Measurements from ENCODE around the gene LMNTD2. TPM values are rescaled to one million over a fixed set of nuclear protein-coding genes. Genes with fewer than 3 reads are reported as not detected.

Gene LMNTD2
- polyA plus RNA-seq, 2 of the 4 experiments (the other 2 are of a cell fraction) = 2.2 to 3.5 TPM

GRCh38 chr11:555227-555779, 5.2 kb downstream of the LMNTD2 start:
- H3K4me1 ChIP-seq = peaks cover 23% of the 10 kb centered on the region
- H3K4me2 ChIP-seq = peak overlapping the region; percentile 96
- ATAC-seq (peak in 1 of 2 experiments; percentile 7; a peak in 2 of 6 replicates), FAIRE-seq (no peak), DNase-seq (ENCODE audit: low read depth in 1 of 2, low spot score in 1 of 2) (no peak)
- 2% methylated on average over 32 of the region's 57 CpGs for WGBS (ENCODE audit: missing lambda C conversion rate)
- H3K9me3 ChIP-seq = no peaks in the 10 kb centered on the region
- peak; percentile 34; the same call in 2 of the 3 replicates for TF ChIP-seq SMC3 (IDR thresholded peaks at IDR 0.05)
- TF ChIP-seq JUN (IDR thresholded peaks at IDR 0.05) = peak in 1 of 2 experiments; percentile 42; a peak in 1 of 5 replicates
- no peak for TF ChIP-seq CBX8 (IDR thresholded peaks at IDR 0.05)
- ChIA-PET CTCF (interaction anchor here (0.8 to 5.9 kb wide), 25 partner anchors 11 to 233 kb away, joined by 3 to 66 read pairs (median 5); partner anchors contain the start of genes HRAS and TMEM80), POLR2A (interaction anchor here (0.9 to 1.0 kb wide), 2 partner anchors 13 to 21 kb away, joined by 3 to 4 read pairs; no protein-coding TSS in a partner anchor)
- peak overlapping the region; percentile 81 to 88 for H3K27ac ChIP-seq
- peak overlapping the region; percentile 67 for H3K4me3 ChIP-seq

DNA sequence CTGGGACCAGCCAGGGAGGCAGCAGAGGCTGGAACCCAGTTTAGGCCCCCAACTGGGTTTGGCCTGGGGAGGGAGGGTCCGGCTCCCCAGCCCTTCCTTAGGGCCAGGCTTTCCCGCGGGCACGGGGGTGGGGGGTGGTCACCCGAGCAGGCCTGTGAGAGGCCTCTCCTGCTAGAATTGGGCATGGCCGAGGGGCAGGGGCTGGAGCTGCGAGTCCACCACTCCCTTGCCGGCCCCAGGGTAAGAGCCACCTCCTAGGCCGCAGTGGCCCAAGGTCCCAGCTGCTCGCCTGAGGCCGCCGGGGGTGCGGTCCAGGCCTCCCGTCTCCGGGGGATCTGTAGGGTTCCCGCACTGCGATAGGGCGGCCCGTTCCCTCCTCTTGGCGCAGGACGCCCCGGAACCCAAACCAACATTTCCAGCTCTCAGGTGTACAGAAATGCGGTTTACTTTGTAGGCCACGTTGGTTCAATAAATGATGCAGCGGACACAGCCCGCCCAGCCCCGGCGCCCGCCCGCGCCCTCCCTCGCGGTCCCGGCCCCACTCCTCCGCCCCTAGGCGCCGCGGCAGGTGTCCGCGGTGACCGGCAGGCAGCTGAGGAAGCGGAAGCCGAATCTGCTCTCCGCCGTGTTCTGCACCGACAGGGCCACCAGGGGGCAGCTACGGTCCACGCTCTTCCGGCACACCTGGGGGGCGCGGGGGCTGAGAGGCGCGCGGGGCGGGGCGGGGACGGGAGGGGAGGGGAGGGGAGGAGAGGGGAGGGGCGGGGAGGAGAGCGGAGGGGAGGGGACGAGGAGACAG, 5.9 kb downstream of the LMNTD2 start:
- FAIRE-seq (no peak), DNase-seq (ENCODE audit: low read depth in 1 of 2, low spot score in 1 of 2) (peak; percentile 69 to 81), ATAC-seq (peak; percentile 48 to 72; a peak in 5 of 6 replicates)
- TF ChIP-seq NR3C1 (IDR thresholded peaks at IDR 0.05) (no peak), RAD21 (conservative IDR thresholded peaks at IDR 0.05 in 1 of 2, IDR thresholded peaks at IDR 0.05 in 1 of 2) (peak; percentile 71 to 84), RNF2 (IDR thresholded peaks at IDR 0.05; ENCODE audit: borderline replicate concordance, low read depth) (no peak), MAZ (IDR thresholded peaks at IDR 0.05; ENCODE audit: borderline replicate concordance, low read depth, low read length) (peak; percentile 64; the same call in 1 of the 2 replicates), SMC3 (IDR thresholded peaks at IDR 0.05) (peak; percentile 72; the same call in 2 of the 3 replicates), CTCF (IDR thresholded peaks at IDR 0.05) (peak; percentile 52), CEBPB (IDR thresholded peaks at IDR 0.05) (no peak), HOXA7 (CRISPR knock-in tag; IDR thresholded peaks at IDR 0.05) (no peak), PHF8 (IDR thresholded peaks at IDR 0.05; ENCODE audit: borderline replicate concordance, low read depth) (no peak), PBX3 (IDR thresholded peaks at IDR 0.05) (no peak), JUNB (IDR thresholded peaks at IDR 0.05) (no peak), CBX2 (IDR thresholded peaks at IDR 0.05; ENCODE audit: borderline replicate concordance, low read depth) (no peak), SREBF2 (IDR thresholded peaks at IDR 0.05) (no peak)
- TF ChIP-seq, protein P1, sequence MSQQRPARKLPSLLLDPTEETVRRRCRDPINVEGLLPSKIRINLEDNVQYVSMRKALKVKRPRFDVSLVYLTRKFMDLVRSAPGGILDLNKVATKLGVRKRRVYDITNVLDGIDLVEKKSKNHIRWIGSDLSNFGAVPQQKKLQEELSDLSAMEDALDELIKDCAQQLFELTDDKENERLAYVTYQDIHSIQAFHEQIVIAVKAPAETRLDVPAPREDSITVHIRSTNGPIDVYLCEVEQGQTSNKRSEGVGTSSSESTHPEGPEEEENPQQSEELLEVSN (IDR thresholded peaks at IDR 0.05; ENCODE audit: borderline replicate concordance, low read depth) = no peak
- Histone ChIP-seq H3K4me2 (peak overlapping the region; percentile 96), H3K4me1 (peaks cover 19% of the 10 kb centered on the region), H3K9me3 (no peaks in the 10 kb centered on the region), H3K4me3 (peak overlapping the region; percentile 67), H3K27ac (peak overlapping the region; percentile 81 to 88; a peak in 5 of 6 replicates)
- CTCF ChIA-PET = interaction anchor here (0.6 to 5.9 kb wide), 34 partner anchors 10 to 248 kb away, joined by 3 to 66 read pairs (median 4); partner anchors contain the start of genes EPS8L2, HRAS and TMEM80
- POLR2A ChIA-PET = interaction anchor here (0.9 to 1.0 kb wide), 2 partner anchors 14 to 21 kb away, joined by 3 to 4 read pairs; no protein-coding TSS in a partner anchor
- 30% methylated on average over 20 of the region's 60 CpGs for WGBS (ENCODE audit: missing lambda C conversion rate)

DNA sequence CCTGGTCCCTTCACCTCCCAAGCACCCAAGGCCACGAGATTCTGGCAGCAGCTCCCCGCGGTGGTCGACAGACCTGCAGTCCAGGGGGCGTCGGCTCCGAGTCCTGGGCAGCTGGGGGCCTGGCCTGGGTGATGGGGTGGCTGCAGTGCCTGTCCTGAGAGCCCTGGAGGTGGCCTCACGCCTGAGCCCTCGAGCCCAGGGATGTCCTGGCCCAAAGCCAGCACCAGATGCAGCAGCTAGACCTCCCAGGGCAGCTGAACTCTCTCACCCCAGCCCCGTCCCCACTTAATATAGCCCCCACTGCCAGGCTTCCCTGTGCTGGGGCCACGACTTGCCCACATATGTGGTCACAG, 6.6 kb downstream of the LMNTD2 start:
- H3K4me1 ChIP-seq = peaks cover 14% of the 10 kb centered on the region; the same call in 2 of the 3 replicates
- H3K9me3 ChIP-seq = no peaks in the 10 kb centered on the region
- ChIA-PET POLR2A (no interaction called here), CTCF (interaction anchor here (0.6 to 5.9 kb wide), 21 partner anchors 9 to 249 kb away, joined by 3 to 66 read pairs (median 5); partner anchors contain the start of genes EPS8L2, HRAS and TMEM80)
- peak overlapping the region in 1 of 2 experiments; percentile 88; a peak in 4 of 6 replicates for H3K27ac ChIP-seq
- FAIRE-seq (no peak), DNase-seq (ENCODE audit: low read depth in 1 of 2, low spot score in 1 of 2) (no peak), ATAC-seq (peak in 1 of 2 experiments; percentile 4; a peak in 2 of 6 replicates)
- peak overlapping the region; percentile 96; the same call in 2 of the 3 replicates for H3K4me2 ChIP-seq
- 37% methylated on average over 4 of the region's 11 CpGs for WGBS (ENCODE audit: missing lambda C conversion rate)
- H3K4me3 ChIP-seq = no peak overlapping the region
- TF ChIP-seq POLR2AphosphoS2 (conservative IDR thresholded peaks at IDR 0.05; ENCODE audit: low read length) (no peak), PBX3 (IDR thresholded peaks at IDR 0.05) (no peak), MAX (IDR thresholded peaks at IDR 0.05) (no peak), GATA3 (IDR thresholded peaks at IDR 0.05; ENCODE audit: borderline replicate concordance) (no peak), ZSCAN20 (CRISPR knock-in tag; IDR thresholded peaks at IDR 0.05) (no peak), SREBF2 (IDR thresholded peaks at IDR 0.05) (no peak), TFCP2L1 (CRISPR knock-in tag; IDR thresholded peaks at IDR 0.05) (no peak), EP300 (IDR thresholded peaks at IDR 0.05) (no peak), KDM1A (IDR thresholded peaks at IDR 0.05; ENCODE audit: low read depth) (no peak), KDM5A (IDR thresholded peaks at IDR 0.05) (no peak)
- TF ChIP-seq, protein P2, sequence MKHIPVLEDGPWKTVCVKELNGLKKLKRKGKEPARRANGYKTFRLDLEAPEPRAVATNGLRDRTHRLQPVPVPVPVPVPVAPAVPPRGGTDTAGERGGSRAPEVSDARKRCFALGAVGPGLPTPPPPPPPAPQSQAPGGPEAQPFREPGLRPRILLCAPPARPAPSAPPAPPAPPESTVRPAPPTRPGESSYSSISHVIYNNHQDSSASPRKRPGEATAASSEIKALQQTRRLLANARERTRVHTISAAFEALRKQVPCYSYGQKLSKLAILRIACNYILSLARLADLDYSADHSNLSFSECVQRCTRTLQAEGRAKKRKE (CRISPR knock-in tag; IDR thresholded peaks at IDR 0.05; ENCODE audit: low read depth) = no peak
- TF ChIP-seq, protein P3, sequence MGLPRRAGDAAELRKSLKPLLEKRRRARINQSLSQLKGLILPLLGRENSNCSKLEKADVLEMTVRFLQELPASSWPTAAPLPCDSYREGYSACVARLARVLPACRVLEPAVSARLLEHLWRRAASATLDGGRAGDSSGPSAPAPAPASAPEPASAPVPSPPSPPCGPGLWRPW (IDR thresholded peaks at IDR 0.05) = no peak
